GM12892 (cell line): ENCODE measurements around the gene SGSH.

ENCODE experiments used
- POLR2A ChIP-seq: IDR thresholded peaks from 2 replicates; pipeline ENCODE4 v1.6.1; 2011; ENCODE audit warnings: low read depth, low read length, control low read depth
- POLR2AphosphoS5 ChIP-seq: IDR thresholded peaks from 2 replicates; pipeline ENCODE4 v1.6.1; 2011; ENCODE audit warnings: low read depth, low read length, control low read depth

GRCh38 chr17:80195141-80195540 lies 25.0 kb downstream of the SGSH start:
- no peak for TF ChIP-seq POLR2AphosphoS5
- no peak for TF ChIP-seq POLR2A
